HL-60/S4 (cell line): ENCODE measurements around the gene STUM.

Experiments used
- in situ Hi-C: fragments of 300-500 bp; cut with MboI; formaldehyde crosslinking; loops from 2 replicates; pipeline ENCODE4 v1.14.3; 2022; ENCODE audit warnings: low sequenced_read_pairs

The STUM gene

DNA sequence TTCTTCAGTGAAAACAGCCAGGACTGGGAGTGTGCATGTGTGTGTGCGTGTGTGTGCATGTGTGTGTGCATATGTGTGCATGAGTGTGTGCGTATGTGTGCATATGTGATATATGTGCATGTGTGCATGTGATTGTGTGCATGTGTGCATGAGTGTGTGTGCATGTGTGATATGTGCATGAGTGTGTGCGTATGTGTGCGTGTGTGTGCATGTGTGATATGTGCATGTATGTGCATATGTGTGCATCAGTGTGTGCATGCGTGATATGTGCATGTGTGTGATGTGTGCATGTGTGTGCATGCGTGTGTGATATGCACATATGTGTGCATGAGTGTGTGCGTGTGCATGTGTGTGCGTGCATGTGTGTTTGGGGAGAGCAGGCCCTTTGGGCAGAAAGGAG is 100.7 kb downstream of the STUM start:
- in situ Hi-C loops, result no loop called here

DNA sequence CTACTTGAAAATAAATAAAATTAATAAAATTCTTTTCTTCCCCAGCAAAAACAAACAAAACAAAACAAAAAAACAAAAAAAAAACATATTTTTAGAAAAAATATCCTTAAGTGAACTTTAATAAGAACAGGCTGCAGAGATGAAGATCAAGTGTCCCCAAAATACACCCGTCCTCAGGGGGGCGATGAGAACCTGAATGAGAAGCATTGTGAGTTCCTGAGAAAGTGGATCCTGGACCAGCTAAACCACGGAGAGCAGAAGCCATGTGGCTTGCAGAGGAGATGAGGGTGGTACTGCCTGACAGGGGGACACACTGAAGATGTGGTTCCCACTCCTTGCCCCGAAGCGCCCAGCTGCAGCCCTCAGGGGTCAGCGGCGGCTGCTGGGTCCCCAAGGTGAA is 101.2 kb downstream of the STUM start:
- in situ Hi-C loops, result no loop called here

- in situ Hi-C loops, result no loop called here
Measured at GRCh38 chr1:226650236-226650841, 101.8 kb downstream of the STUM start.

DNA sequence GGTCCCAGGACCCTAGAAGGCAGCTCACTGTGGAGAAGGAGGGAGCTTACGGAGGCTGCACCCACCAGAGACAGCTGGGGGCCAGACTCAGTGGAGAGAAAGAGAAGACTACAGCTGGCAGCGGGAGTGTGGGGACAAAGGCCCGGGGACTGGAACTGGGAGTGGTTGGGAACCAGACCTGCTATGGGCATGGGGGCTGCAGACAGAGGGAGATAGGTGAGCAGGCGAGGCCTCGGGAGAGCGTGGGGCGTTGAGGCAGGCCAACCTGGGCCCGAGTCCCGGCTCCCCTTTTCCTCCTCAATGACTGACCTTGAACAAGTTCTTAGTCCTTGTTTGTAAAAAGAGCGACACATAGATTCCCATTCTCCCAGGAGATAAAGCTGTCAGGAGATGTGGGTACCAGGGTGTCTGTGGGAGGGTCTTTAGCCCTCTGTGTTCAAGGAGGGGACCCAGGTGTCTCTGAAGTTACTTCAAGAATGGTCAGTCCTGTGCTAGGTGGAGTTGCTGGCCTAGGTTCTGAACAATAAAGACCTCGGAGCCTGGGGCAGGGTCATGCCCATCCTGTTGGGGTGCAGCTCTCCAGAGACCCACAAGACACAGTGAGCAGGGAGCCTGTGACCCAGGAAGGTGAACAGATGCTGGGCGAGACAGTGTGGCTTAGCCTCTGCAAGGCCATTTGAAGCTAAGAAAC is 102.6 kb downstream of the STUM start:
- in situ Hi-C loops, result no loop called here

DNA sequence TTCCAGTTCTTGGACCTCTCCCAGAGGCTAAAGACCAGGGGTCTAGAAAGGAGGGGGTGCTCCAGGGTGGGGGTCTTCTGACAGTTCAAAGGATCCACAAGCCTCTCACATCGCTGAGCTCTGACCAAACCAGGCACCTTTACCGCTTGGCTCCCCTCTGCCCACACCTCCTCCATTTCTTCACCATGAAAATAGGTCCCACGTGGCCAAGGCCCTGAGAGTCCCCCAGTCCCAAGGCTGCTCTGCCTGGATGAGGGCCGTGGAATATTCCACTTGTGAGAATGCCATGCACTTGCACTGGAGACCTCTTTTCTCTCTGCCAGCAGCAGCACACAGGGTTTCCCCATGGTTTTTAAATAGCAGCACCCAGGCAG is 103.2 kb downstream of the STUM start:
- in situ Hi-C loops, result no loop called here

DNA sequence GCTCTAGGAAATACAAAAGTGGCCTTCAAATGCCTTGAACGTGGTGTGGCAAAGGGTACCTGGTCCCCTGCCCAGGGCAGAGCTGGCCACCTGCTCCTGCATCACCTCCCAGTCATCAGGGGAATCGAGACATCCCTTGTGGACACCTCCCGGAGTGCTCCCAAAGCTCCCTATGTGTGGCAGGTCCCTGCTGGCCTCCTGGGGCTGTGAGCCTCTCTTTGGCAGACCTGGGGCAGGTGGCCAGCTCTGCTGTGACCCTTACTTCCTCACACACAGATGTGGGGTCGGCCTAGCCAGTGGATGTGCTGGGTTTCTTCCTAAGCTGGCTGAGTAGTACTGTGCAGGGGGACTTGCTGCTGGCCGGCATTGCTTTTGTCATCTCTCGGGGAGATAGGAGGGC is 104.0 kb downstream of the STUM start:
- in situ Hi-C loops, result no loop called here

DNA sequence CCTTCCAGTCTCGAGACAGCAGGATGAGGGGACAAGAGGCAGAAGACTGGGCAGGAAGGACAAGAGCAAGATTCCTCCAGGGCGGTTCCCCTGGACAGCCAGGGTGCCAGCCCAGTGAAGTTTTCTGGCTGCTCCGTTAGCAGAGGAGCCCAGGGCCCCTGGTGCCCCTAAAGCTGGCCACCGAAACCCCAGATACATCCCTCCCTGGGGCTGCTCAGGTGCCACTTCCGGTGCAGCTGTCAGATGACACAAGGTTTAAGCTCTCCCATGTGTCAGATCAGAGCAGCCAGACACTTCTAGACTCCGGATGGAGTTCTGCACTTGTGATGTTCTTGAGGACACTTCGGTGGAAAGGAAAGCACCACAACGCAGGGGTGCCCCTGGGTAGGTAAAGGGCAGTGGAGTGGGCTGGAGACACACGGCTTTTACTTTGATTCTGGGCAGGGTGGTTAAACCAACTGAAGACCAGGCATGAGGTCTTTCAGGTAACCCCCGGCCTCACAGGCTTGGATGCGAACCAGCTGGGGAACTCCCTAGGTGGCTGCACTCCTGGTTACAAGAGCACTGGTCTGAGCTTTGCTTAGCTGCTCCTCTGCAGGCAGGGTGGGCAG is 104.9 kb downstream of the STUM start:
- in situ Hi-C loops, result no loop called here

DNA sequence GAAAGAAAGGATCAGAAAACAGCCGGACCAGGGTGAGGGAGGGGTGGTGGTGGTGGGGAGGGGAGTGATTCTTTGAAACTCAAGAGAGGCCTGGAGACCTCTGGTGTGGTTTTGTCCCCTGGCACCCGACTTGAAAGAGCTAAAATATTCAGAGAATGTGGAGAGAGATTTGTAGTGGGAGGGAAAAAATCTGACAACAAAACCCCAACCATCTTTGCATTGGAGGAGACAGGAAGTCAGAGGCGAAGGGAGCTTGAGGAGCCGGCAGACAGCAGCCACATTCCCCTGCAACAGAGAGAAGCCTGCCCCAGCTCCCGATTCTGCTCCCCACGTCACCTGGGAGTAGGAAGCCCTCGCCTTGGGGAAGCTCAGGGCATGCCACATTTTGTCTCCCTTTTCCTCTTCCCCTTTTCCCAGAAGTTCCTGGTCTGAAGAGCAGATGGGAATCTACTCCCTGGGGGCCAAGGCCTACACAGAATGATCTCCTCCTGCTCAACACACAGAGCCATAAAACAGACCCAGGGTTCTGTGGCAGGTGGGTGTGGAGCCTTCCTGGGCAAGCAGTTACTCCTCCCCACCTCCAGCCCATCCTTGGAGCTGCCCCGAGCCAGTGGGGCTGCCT is 105.6 kb downstream of the STUM start:
- in situ Hi-C loops, result no loop called here

- in situ Hi-C loops, result no loop called here
Measured at GRCh38 chr1:226654668-226655055, 106.1 kb downstream of the STUM start.

- in situ Hi-C loops, result no loop called here
Measured at GRCh38 chr1:226655251-226656163, 106.9 kb downstream of the STUM start.

DNA sequence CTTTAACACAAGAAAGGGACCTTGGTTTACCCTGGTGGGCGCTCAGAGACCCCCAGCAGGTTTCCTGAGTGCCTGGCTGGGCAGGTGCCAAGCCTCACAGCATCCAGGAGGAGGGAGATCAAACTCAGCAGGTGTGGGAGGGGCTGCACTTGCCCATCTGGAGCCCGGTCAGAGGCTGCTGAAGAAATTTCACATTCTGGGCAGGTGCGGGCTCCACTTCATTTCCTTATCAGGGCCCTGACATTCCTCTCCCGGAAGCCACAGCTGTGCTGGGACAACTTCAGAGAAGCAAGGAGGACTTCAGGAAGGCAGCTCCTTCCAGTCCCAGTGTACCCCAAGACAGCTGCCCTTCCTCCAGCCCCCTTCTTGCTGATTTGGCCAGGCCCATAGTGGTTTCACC is 107.6 kb downstream of the STUM start:
- in situ Hi-C loops, result no loop called here

GRCh38 chr1:226656601-226657277 is 108.2 kb downstream of the STUM start:
- in situ Hi-C loops, result no loop called here

- in situ Hi-C loops, result no loop called here
Measured at GRCh38 chr1:226657895-226658545, 109.5 kb downstream of the STUM start.

DNA sequence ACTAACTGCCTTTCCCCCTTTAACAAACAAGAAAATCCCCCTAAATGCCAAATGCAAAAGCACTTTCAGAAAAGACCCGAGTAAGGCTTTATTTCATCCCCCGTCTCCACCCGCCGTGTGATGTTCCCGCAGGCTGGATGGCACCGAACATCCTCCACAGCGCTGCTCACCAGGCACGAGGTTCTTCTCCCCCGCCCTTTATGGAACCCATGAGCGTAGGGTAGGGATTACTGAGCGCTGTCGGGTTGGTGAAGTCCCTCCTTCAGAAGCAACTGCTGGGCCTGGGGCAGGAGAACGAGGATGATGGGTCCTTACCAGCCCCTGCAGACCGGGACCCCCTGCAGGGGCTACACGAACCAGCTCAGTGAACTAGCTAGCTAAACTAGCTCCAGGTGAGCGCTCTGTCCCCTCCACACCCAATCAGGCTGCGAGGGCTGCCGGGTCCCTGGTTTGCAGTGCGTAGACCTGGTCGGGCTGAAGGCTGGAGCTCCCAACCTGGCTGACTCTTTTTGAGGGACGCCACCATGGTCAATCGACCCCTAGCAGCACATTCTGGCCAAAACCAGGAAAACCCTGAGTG is 110.1 kb downstream of the STUM start:
- in situ Hi-C loops, result no loop called here
